ENCODE results near the gene CORO2A.

DNA sequence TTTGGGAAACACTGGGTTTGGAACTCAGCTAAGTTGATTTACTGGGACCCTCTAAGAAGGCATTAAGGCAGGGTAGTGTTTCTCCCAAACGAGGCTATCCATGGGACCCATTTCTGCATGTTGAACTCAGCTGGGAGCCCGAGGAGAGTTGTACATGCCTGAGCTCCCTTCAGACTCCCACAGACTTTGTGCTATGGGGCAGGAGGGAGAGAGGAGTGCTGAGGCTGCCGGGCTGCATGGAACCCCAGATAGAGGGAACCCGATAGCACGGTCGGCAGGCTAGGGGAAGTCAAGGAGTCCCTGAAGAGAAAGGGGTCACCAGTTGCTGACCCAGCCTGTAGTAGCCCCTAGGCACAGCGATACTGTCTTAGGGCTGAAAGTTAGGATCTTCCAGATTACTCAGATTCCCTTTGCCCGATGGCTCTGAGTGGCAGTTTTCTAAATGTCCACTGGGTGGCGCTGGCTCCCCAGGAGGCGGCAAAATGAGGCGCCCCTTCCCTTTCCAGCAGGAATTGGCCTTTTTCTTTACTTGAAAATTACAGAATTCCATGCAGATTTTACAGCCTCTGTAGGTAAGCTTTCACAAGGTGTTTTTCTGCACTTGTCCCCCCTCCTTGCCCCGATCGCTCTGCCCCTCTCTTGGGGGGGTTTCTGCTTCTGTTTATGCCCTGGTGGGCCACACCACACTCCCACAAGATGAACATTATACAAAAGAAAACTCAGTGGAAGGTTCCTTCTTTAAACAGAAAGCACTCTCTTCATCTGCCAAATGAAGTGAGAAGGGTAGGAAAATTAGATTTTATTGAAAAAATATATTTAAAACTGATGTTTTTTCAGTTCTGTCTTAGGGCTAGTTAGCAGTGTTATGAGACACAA, 118.1 kb downstream of the CORO2A start:
- TF ChIP-seq CTCF (IDR thresholded peaks at IDR 0.05) (peak; percentile 72 to 92 (median 80)), POLR2A (IDR thresholded peaks at IDR 0.05; ENCODE audit: low read depth) (no peak)

Data from esophagus muscularis mucosa (tissue), 3 donors.